Immature natural killer cell (primary cell): ENCODE results near the gene ZNF800. TPM values are rescaled to one million over a fixed set of nuclear protein-coding genes. Genes with fewer than 3 reads are reported as not detected.
"Not testable (repeated sequence)": the region's sequence is repeated elsewhere in the genome, so short reads cannot be mapped to it uniquely, and the experiment has no call there.

Experiments
- DNase-seq, 3 donors: peaks; one replicate each; pipeline ENCODE4 v3.0.0; 2022; ENCODE audit warnings: mixed read lengths in 1 of 3
- H3K27ac Mint-ChIP-seq, 6 donors: one replicate each; pipeline ENCODE4 v1.8.0; 2020; ENCODE audit warnings: mixed read lengths in 6 of 6, mild to moderate bottlenecking in 5 of 6, inconsistent platforms in 4 of 6, moderate library complexity in 3 of 6
- H3K27me3 Mint-ChIP-seq, 3 donors: one replicate each; pipeline ENCODE4 v1.8.0; 2020 to 2021; ENCODE audit warnings: low read depth in 3 of 3, mild to moderate bottlenecking in 3 of 3, mixed read lengths in 3 of 3, moderate library complexity in 3 of 3, inconsistent platforms in 1 of 3
- H3K36me3 Mint-ChIP-seq, 3 donors: one replicate each; pipeline ENCODE4 v1.8.0; 2020; ENCODE audit warnings: mixed read lengths in 3 of 3, inconsistent platforms in 2 of 3, mild to moderate bottlenecking in 2 of 3
- H3K4me1 Mint-ChIP-seq, 2 donors: one replicate each; pipeline ENCODE4 v1.8.0; 2020; ENCODE audit warnings: inconsistent platforms in 2 of 2, mild to moderate bottlenecking in 2 of 2, mixed read lengths in 2 of 2, moderate library complexity in 1 of 2
- H3K4me3 Mint-ChIP-seq, 5 donors: one replicate each; pipeline ENCODE4 v1.8.0; 2020; ENCODE audit warnings: mild to moderate bottlenecking in 5 of 5, mixed read lengths in 5 of 5, inconsistent platforms in 3 of 5, moderate library complexity in 3 of 5
- H3K9me3 Mint-ChIP-seq, 6 donors: one replicate each; pipeline ENCODE4 v1.8.0; 2020; ENCODE audit warnings: mild to moderate bottlenecking in 6 of 6, mixed read lengths in 6 of 6, inconsistent platforms in 4 of 6, moderate library complexity in 3 of 6
- polyA plus RNA-seq, 3 donors: library from polyadenylated mRNA; unstranded; fragments of 300-500 nt; fragmentation: Illumina TruSeq; gene quantifications; one replicate each; pipeline ENCODE4 v1.2.3, GENCODE V29; 2021

Gene ZNF800
- polyA plus RNA-seq, 3 donors from 2014 or later: 32.6 to 67.8 (median 33.4) TPM

- H3K4me1 Mint-ChIP-seq: peaks cover 22 to 25% of the 10 kb centered on the region in 2 donors
- H3K9me3 Mint-ChIP-seq: no peaks in the 10 kb centered on the region
- no peak overlapping the region for H3K4me3 Mint-ChIP-seq
- H3K27me3 Mint-ChIP-seq: peaks cover 0 to 4% (median 2%) of the 10 kb centered on the region in 3 donors
- no peak overlapping the region for H3K27ac Mint-ChIP-seq
- peaks cover 0 to 3% (median 0%) of the 10 kb centered on the region in 3 donors for H3K36me3 Mint-ChIP-seq
- DNase-seq: no peak
These were observed 17.1 kb upstream of the ZNF800 start for GRCh38 chr7:127409629-127410028.

- H3K27me3 Mint-ChIP-seq: peaks cover 0 to 9% (median 0%) of the 10 kb centered on the region in 3 donors
- H3K4me3 Mint-ChIP-seq: no peak overlapping the region
- DNase-seq: no peak
- no peaks in the 10 kb centered on the region for H3K36me3 Mint-ChIP-seq
- no peak overlapping the region for H3K27ac Mint-ChIP-seq
- H3K9me3 Mint-ChIP-seq: peaks cover 0 to 3% (median 0%) of the 10 kb centered on the region in 6 donors
- no peaks in the 10 kb centered on the region for H3K4me1 Mint-ChIP-seq
These were observed 12.0 kb upstream of the ZNF800 start for GRCh38 chr7:127404286-127405072.

GRCh38 chr7:127396184-127396583 is 3.7 kb upstream of the ZNF800 start:
- Mint-ChIP-seq H3K27ac (peak overlapping the region in 2 of 6 donors; percentile 36 to 61), H3K27me3 (peaks cover 11 to 20% (median 19%) of the 10 kb centered on the region in 3 donors), H3K36me3 (peaks cover 0 to 4% (median 0%) of the 10 kb centered on the region in 3 donors), H3K4me1 (peaks cover 22 to 26% of the 10 kb centered on the region in 2 donors), H3K9me3 (peaks cover 0 to 1% (median 0%) of the 10 kb centered on the region in 6 donors), H3K4me3 (peak overlapping the region in 1 of 5 donors; percentile 27)
- peak in 1 of 3 donors; percentile 32 for DNase-seq

- not testable (repeated sequence) for H3K36me3 Mint-ChIP-seq, DNase-seq, H3K9me3 Mint-ChIP-seq
- H3K4me3 Mint-ChIP-seq: peak overlapping the region in 2 of 5 donors; percentile 20 to 54
- H3K27me3 Mint-ChIP-seq: peaks cover 11 to 20% (median 18%) of the 10 kb centered on the region in 3 donors
- peak overlapping the region in 4 of 6 donors; percentile 3 to 81 (median 63) for H3K27ac Mint-ChIP-seq
- peaks cover 33 to 37% of the 10 kb centered on the region in 2 donors for H3K4me1 Mint-ChIP-seq
These were observed 2.6 kb upstream of the ZNF800 start for GRCh38 chr7:127395104-127395503.

- H3K27ac Mint-ChIP-seq: peak overlapping the region; percentile 94 to 98 (median 97)
- peaks cover 5 to 19% (median 12%) of the 10 kb centered on the region in 3 donors for H3K36me3 Mint-ChIP-seq
- no peak for DNase-seq
- peak overlapping the region; percentile 89 to 99 (median 93) for H3K4me3 Mint-ChIP-seq
- H3K9me3 Mint-ChIP-seq: no peaks in the 10 kb centered on the region
- H3K4me1 Mint-ChIP-seq: peaks cover 48 to 52% of the 10 kb centered on the region in 2 donors
- H3K27me3 Mint-ChIP-seq: peaks cover 11 to 20% (median 18%) of the 10 kb centered on the region in 3 donors
These were observed 1.0 kb upstream of the ZNF800 start for GRCh38 chr7:127393368-127394058.

- Mint-ChIP-seq H3K27ac (peak overlapping the region; percentile 91 to 98 (median 96)), H3K9me3 (no peaks in the 10 kb centered on the region), H3K27me3 (peaks cover 11 to 20% (median 18%) of the 10 kb centered on the region in 3 donors), H3K36me3 (peaks cover 7 to 26% (median 15%) of the 10 kb centered on the region in 3 donors), H3K4me3 (peak overlapping the region; percentile 90 to 99 (median 95)), H3K4me1 (peaks cover 56 to 66% of the 10 kb centered on the region in 2 donors)
- DNase-seq: peak; percentile 71 to 77 (median 77)
These were observed 334 bp downstream of the ZNF800 start for GRCh38 chr7:127392182-127392565.

- peaks cover 11 to 20% (median 18%) of the 10 kb centered on the region in 3 donors for H3K27me3 Mint-ChIP-seq
- H3K4me1 Mint-ChIP-seq: peaks cover 58 to 71% of the 10 kb centered on the region in 2 donors
- DNase-seq: peak; percentile 65 to 72 (median 70)
- no peaks in the 10 kb centered on the region for H3K9me3 Mint-ChIP-seq
- H3K4me3 Mint-ChIP-seq: peak overlapping the region; percentile 95 to 100 (median 98)
- H3K36me3 Mint-ChIP-seq: peaks cover 7 to 26% (median 15%) of the 10 kb centered on the region in 3 donors
- peak overlapping the region; percentile 95 to 100 (median 99) for H3K27ac Mint-ChIP-seq
These were observed 822 bp downstream of the ZNF800 start for GRCh38 chr7:127391591-127392181.

GRCh38 chr7:127390817-127391590 is 1.5 kb downstream of the ZNF800 start:
- H3K27me3 Mint-ChIP-seq: peaks cover 11 to 20% (median 15%) of the 10 kb centered on the region in 3 donors
- no peak for DNase-seq
- H3K4me1 Mint-ChIP-seq: peaks cover 58 to 74% of the 10 kb centered on the region in 2 donors
- H3K36me3 Mint-ChIP-seq: peaks cover 7 to 30% (median 15%) of the 10 kb centered on the region in 3 donors
- peak overlapping the region; percentile 95 to 100 (median 99) for H3K27ac Mint-ChIP-seq
- H3K9me3 Mint-ChIP-seq: no peaks in the 10 kb centered on the region
- peak overlapping the region; percentile 95 to 100 (median 98) for H3K4me3 Mint-ChIP-seq

- Mint-ChIP-seq H3K9me3 (no peaks in the 10 kb centered on the region), H3K36me3 (peaks cover 7 to 30% (median 15%) of the 10 kb centered on the region in 3 donors), H3K27me3 (peaks cover 11 to 17% (median 15%) of the 10 kb centered on the region in 3 donors), H3K27ac (peak overlapping the region in 5 of 6 donors; percentile 95 to 100 (median 99)), H3K4me1 (peaks cover 61 to 79% of the 10 kb centered on the region in 2 donors), H3K4me3 (peak overlapping the region; percentile 95 to 100 (median 98))
- DNase-seq: no peak
These were observed 2.2 kb downstream of the ZNF800 start for GRCh38 chr7:127390186-127390816.

- DNase-seq: no peak
- H3K4me1 Mint-ChIP-seq: peaks cover 66 to 88% of the 10 kb centered on the region in 2 donors
- peak overlapping the region; percentile 0 to 43 (median 22) for H3K27ac Mint-ChIP-seq
- peak overlapping the region in 4 of 5 donors; percentile 0 to 95 (median 19) for H3K4me3 Mint-ChIP-seq
- H3K36me3 Mint-ChIP-seq: peaks cover 7 to 30% (median 18%) of the 10 kb centered on the region in 3 donors
- H3K27me3 Mint-ChIP-seq: peaks cover 11 to 17% (median 15%) of the 10 kb centered on the region in 3 donors
- no peaks in the 10 kb centered on the region for H3K9me3 Mint-ChIP-seq
These were observed 3.2 kb downstream of the ZNF800 start for GRCh38 chr7:127389321-127389720.

GRCh38 chr7:127387974-127388373 is 4.5 kb downstream of the ZNF800 start:
- H3K4me3 Mint-ChIP-seq: peak overlapping the region in 3 of 5 donors; percentile 11 to 57 (median 12)
- H3K9me3 Mint-ChIP-seq: no peaks in the 10 kb centered on the region
- H3K27me3 Mint-ChIP-seq: peaks cover 7 to 12% (median 8%) of the 10 kb centered on the region in 3 donors
- no peak for DNase-seq
- H3K27ac Mint-ChIP-seq: peak overlapping the region in 2 of 6 donors; percentile 13 to 54
- H3K36me3 Mint-ChIP-seq: peaks cover 7 to 30% (median 18%) of the 10 kb centered on the region in 3 donors
- peaks cover 61 to 85% of the 10 kb centered on the region in 2 donors for H3K4me1 Mint-ChIP-seq

GRCh38 chr7:127383123-127383835 is 9.2 kb downstream of the ZNF800 start:
- H3K27me3 Mint-ChIP-seq: no peaks in the 10 kb centered on the region
- H3K4me3 Mint-ChIP-seq: peak overlapping the region in 2 of 5 donors; percentile 11 to 51
- peaks cover 68 to 94% of the 10 kb centered on the region in 2 donors for H3K4me1 Mint-ChIP-seq
- H3K9me3 Mint-ChIP-seq: no peaks in the 10 kb centered on the region
- no peak for DNase-seq
- H3K36me3 Mint-ChIP-seq: peaks cover 5 to 14% (median 8%) of the 10 kb centered on the region in 3 donors
- H3K27ac Mint-ChIP-seq: peak overlapping the region; percentile 8 to 71 (median 39)
